ENCODE data around the gene HAGH.

The HAGH gene

DNA sequence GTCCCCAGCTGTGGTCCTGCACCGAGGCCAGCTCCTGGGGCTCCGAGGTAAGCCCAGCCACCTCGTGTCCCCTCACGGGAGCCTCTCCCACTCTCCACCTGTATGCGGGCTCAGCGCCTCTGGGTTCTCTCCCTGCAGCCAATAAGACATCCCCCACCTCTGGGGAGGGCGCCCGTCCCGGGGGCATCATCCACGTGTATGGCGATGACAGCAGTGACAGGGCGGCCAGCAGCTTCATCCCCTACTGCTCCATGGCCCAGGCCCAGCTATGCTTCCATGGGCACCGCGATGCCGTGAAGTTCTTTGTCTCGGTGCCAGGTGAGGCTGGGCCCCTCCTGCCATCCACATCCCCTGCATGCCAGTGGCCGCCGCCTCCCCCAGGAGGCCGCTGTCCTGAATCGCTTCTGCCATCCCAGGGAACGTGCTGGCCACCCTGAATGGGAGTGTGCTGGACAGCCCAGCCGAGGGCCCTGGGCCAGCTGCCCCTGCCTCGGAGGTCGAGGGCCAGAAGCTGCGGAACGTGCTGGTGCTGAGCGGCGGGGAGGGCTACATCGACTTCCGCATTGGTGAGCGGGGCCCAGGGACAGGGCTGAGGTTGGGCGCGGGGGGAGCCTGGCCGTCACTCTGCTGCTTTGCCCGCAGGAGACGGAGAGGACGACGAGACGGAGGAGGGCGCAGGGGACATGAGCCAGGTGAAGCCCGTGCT, 58.4 kb downstream of the HAGH start:
- H3K36me3 ChIP-seq (ENCODE audit: insufficient read depth, low read length) = peaks cover 39% of the 10 kb centered on the region
- no peak overlapping the region for H3K4me3 ChIP-seq (ENCODE audit: low read depth in 1 of 2, low read length in 2 of 2)

DNA sequence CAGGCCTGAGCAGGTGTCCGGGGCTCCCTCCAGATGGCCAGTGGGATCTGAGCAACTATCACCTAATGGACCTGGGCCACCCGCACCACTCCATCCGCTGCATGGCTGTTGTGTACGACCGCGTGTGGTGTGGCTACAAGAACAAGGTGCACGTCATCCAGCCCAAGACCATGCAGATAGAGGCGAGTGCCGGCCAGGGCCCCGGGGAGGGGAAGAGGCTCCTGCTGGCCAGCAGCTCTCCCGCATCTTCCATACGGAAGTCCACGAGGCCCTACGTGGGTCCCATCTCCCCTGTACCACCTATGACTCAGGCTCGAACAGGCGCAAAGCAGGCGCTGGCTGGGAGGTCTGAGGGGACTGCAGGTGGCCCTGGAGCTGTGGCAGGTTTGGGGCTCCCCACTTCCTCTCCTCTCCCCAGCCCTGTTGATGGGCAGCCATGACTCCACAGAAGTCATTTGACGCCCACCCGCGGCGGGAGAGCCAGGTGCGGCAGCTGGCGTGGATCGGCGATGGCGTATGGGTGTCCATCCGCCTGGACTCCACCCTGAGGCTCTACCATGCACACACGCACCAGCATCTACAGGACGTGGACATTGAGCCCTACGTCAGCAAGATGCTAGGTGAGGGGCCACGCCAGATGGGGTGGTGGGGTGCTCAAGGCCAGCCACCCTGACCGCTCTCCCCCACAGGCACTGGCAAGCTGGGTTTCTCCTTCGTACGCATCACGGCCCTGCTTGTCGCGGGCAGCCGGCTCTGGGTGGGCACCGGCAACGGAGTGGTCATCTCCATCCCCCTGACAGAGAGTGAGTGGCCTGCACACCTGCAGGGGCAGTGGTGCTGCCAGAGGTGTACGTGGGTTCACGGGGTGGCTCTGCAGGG, 59.3 kb downstream of the HAGH start:
- Histone ChIP-seq H3K4me1 (ENCODE audit: insufficient read depth, low read length) (peaks cover 16% of the 10 kb centered on the region), H3K27me3 (ENCODE audit: control insufficient read depth in 1 of 2, insufficient read depth in 2 of 2, low read length in 2 of 2) (no peaks in the 10 kb centered on the region), H3K4me3 (ENCODE audit: low read depth in 1 of 2, low read length in 2 of 2) (no peak overlapping the region), H3K36me3 (ENCODE audit: insufficient read depth, low read length) (peaks cover 45% of the 10 kb centered on the region), H3K27ac (ENCODE audit: low read depth, low read length) (no peak overlapping the region), H3K9me3 (ENCODE audit: low read length) (no peaks in the 10 kb centered on the region), H3K9ac (ENCODE audit: low read length) (no peak overlapping the region)

More for the DNA sequence above, 58.4 kb downstream of the HAGH start:
- H3K27me3 ChIP-seq (ENCODE audit: control insufficient read depth in 1 of 2, insufficient read depth in 2 of 2, low read length in 2 of 2) = no peaks in the 10 kb centered on the region
- peaks cover 16% of the 10 kb centered on the region for H3K4me1 ChIP-seq (ENCODE audit: insufficient read depth, low read length)
- no peak overlapping the region for H3K9ac ChIP-seq (ENCODE audit: low read length)
- H3K27ac ChIP-seq (ENCODE audit: low read depth, low read length) = no peak overlapping the region
- H3K9me3 ChIP-seq (ENCODE audit: low read length) = no peaks in the 10 kb centered on the region

DNA sequence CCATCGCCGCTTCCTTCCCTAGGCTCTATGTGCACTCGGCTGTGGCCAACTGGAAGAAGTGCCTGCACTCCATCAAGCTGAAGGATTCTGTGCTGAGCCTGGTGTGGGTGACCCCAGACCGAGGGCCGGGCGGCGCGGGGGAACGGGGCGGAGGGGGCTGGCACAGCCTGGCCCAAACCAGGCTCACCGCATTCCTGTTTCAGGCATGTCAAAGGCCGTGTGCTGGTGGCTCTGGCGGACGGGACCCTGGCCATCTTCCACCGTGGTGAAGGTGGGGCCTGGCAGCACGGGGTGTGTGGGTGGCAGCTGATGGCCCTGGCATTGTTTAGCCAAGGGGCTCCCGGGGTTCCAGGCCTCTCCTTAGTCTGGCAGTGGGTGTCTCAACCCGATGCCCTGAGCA, 59.9 kb downstream of the HAGH start:
- H3K36me3 ChIP-seq (ENCODE audit: insufficient read depth, low read length) = peaks cover 52% of the 10 kb centered on the region
- no peaks in the 10 kb centered on the region for H3K9me3 ChIP-seq (ENCODE audit: low read length)
- H3K27me3 ChIP-seq (ENCODE audit: control insufficient read depth in 1 of 2, insufficient read depth in 2 of 2, low read length in 2 of 2) = no peaks in the 10 kb centered on the region
- no peak overlapping the region for H3K4me3 ChIP-seq (ENCODE audit: low read depth in 1 of 2, low read length in 2 of 2)
- peaks cover 11% of the 10 kb centered on the region for H3K4me1 ChIP-seq (ENCODE audit: insufficient read depth, low read length)
- H3K27ac ChIP-seq (ENCODE audit: low read depth, low read length) = no peak overlapping the region
- H3K9ac ChIP-seq (ENCODE audit: low read length) = no peak overlapping the region

DNA sequence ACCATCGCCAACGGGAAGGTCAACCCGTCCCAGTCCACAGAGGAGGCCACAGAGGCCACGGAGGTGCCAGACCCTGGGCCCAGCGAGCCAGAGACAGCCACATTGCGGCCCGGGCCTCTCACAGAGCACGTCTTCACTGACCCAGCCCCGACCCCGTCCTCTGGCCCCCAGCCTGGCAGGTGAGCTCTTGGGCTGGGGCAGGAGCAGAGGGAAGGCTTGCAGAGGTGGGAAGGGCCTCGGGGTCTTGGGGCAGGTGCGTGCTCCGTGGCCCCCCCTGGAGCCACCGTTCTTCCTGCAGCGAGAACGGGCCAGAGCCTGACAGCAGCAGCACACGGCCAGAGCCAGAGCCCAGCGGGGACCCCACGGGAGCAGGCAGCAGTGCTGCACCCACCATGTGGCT, 60.4 kb downstream of the HAGH start:
- Histone ChIP-seq H3K9ac (ENCODE audit: low read length) (no peak overlapping the region), H3K36me3 (ENCODE audit: insufficient read depth, low read length) (peaks cover 53% of the 10 kb centered on the region), H3K27ac (ENCODE audit: low read depth, low read length) (no peak overlapping the region), H3K9me3 (ENCODE audit: low read length) (no peaks in the 10 kb centered on the region), H3K4me3 (ENCODE audit: low read depth in 1 of 2, low read length in 2 of 2) (no peak overlapping the region), H3K27me3 (ENCODE audit: control insufficient read depth in 1 of 2, insufficient read depth in 2 of 2, low read length in 2 of 2) (no peaks in the 10 kb centered on the region), H3K4me1 (ENCODE audit: insufficient read depth, low read length) (peaks cover 11% of the 10 kb centered on the region)

DNA sequence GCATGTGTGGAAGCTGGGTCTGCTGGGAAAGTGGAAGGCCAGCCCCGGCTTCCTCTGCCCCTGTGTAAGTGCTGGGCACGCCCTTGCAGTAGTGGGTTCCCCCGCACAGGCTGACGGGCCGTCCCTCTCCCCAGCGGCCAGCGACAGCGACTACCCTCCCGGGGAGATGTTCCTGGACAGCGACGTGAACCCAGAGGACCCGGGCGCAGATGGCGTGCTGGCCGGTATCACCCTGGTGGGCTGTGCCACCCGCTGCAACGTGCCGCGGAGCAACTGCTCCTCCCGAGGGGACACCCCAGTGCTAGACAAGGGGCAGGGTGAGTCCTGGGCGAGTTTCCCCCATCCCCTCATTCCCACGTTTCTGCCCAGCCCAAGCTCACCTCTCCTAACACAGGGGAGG, 60.8 kb downstream of the HAGH start:
- H3K4me1 ChIP-seq (ENCODE audit: insufficient read depth, low read length) = peaks cover 11% of the 10 kb centered on the region
- H3K9me3 ChIP-seq (ENCODE audit: low read length) = no peaks in the 10 kb centered on the region
- no peak overlapping the region for H3K27ac ChIP-seq (ENCODE audit: low read depth, low read length)
- H3K36me3 ChIP-seq (ENCODE audit: insufficient read depth, low read length) = peaks cover 58% of the 10 kb centered on the region
- H3K27me3 ChIP-seq (ENCODE audit: control insufficient read depth in 1 of 2, insufficient read depth in 2 of 2, low read length in 2 of 2) = no peaks in the 10 kb centered on the region
- H3K9ac ChIP-seq (ENCODE audit: low read length) = no peak overlapping the region
- H3K4me3 ChIP-seq (ENCODE audit: low read depth in 1 of 2, low read length in 2 of 2) = no peak overlapping the region

DNA sequence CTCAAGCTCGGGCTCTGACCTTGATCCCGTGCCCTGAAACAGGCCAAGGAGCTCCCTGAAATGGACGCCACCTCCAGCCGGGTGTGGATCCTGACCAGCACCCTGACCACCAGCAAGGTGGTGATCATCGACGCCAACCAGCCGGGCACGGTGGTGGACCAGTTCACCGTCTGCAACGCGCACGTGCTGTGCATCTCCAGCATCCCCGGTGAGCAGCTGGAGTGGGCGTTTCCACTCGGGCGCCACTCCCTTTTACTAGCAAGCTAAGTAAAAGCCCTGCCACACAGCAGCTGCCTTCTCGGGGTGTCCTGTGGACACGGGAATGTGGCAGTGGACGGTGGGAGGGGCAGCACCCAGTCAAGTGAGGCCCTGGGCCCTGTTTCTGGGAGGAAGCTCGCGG, 61.7 kb downstream of the HAGH start:
- Histone ChIP-seq H3K27me3 (ENCODE audit: control insufficient read depth in 1 of 2, insufficient read depth in 2 of 2, low read length in 2 of 2) (no peaks in the 10 kb centered on the region), H3K4me3 (ENCODE audit: low read depth in 1 of 2, low read length in 2 of 2) (no peak overlapping the region), H3K4me1 (ENCODE audit: insufficient read depth, low read length) (peaks cover 5% of the 10 kb centered on the region), H3K36me3 (ENCODE audit: insufficient read depth, low read length) (peaks cover 66% of the 10 kb centered on the region), H3K27ac (ENCODE audit: low read depth, low read length) (no peak overlapping the region), H3K9ac (ENCODE audit: low read length) (no peak overlapping the region), H3K9me3 (ENCODE audit: low read length) (no peaks in the 10 kb centered on the region)

DNA sequence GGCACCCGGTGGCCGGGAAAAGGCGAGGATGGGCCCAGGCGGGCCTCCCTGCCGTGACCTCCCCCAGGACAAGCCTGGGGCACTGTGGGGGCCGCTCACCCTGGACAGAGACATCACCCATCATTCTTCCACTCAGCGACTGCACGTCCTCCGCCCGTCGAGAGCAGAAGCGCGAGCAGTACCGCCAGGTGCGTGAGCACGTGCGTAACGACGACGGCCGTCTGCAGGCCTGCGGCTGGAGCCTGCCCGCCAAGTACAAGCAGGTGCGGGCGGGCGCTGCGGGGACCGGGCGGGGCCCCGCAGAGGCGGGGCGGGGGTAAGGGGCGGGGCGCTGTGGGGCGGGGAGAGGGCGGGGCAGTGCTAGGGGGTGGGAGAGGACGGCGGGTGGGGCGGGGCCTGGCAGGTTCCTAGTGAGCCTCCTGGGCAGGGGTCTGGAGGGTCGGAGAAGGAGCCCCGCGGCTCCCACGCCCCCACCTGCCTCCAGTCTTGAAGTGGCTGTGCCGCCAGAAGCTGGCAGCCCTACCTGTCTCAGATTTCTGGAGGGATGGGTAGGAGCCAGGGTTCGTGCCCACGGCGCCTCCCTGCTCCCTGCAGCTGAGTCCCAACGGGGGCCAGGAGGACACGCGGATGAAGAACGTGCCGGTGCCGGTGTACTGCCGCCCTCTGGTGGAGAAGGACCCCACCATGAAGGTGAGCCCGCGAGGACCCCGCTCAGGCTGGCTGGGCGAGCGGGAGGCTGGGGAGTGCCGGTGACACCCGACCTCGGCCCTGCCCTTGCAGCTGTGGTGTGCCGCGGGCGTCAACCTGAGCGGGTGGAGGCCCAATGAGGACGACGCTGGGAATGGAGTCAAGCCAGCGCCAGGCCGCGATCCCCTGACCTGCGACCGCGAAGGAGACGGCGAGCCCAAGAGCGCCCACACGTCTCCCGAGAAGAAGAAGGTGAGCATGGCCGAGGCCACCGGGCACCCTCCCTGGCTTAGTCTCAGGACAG, 62.8 kb downstream of the HAGH start:
- H3K9me3 ChIP-seq (ENCODE audit: low read length) = no peaks in the 10 kb centered on the region
- H3K9ac ChIP-seq (ENCODE audit: low read length) = no peak overlapping the region
- no peaks in the 10 kb centered on the region for H3K4me1 ChIP-seq (ENCODE audit: insufficient read depth, low read length)
- H3K27ac ChIP-seq (ENCODE audit: low read depth, low read length) = no peak overlapping the region
- H3K4me3 ChIP-seq (ENCODE audit: low read depth in 1 of 2, low read length in 2 of 2) = no peak overlapping the region
- H3K36me3 ChIP-seq (ENCODE audit: insufficient read depth, low read length) = peaks cover 70% of the 10 kb centered on the region
- no peaks in the 10 kb centered on the region for H3K27me3 ChIP-seq (ENCODE audit: control insufficient read depth in 1 of 2, insufficient read depth in 2 of 2, low read length in 2 of 2)

DNA sequence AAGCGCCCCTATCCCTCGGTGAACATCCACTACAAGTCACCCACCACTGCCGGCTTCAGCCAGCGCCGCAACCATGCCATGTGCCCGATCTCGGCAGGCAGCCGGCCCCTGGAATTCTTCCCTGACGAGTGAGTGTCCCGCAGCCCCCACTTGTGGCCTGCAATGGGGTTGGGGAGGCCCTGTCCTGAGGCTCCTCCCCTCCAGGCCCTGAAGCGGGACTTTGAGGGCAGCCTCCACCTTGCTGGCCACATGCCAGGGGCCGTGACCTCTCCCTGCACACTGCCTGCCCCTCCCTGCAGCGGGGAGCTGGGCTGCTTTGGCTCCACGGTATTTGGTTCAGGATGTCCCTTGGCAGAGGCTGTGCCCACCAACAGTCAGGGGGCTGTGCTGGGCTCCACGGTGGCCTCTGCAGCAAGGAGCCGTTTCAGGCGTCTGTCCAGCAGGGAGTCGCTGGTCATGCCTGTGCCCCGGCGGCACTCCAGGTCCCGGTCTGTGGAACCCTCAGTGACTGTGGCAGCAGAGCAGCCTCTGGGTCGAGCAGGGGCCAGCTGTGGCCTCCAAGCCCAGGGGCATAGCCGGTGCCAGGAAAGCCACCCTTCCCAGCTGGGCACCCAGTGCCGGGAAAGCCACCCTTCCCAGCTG, 63.6 kb downstream of the HAGH start:
- Histone ChIP-seq H3K27ac (ENCODE audit: low read depth, low read length) (no peak overlapping the region), H3K36me3 (ENCODE audit: insufficient read depth, low read length) (peaks cover 68% of the 10 kb centered on the region), H3K4me3 (ENCODE audit: low read depth in 1 of 2, low read length in 2 of 2) (no peak overlapping the region), H3K4me1 (ENCODE audit: insufficient read depth, low read length) (no peaks in the 10 kb centered on the region), H3K27me3 (ENCODE audit: control insufficient read depth in 1 of 2, insufficient read depth in 2 of 2, low read length in 2 of 2) (no peaks in the 10 kb centered on the region), H3K9me3 (ENCODE audit: low read length) (no peaks in the 10 kb centered on the region), H3K9ac (ENCODE audit: low read length) (no peak overlapping the region)

DNA sequence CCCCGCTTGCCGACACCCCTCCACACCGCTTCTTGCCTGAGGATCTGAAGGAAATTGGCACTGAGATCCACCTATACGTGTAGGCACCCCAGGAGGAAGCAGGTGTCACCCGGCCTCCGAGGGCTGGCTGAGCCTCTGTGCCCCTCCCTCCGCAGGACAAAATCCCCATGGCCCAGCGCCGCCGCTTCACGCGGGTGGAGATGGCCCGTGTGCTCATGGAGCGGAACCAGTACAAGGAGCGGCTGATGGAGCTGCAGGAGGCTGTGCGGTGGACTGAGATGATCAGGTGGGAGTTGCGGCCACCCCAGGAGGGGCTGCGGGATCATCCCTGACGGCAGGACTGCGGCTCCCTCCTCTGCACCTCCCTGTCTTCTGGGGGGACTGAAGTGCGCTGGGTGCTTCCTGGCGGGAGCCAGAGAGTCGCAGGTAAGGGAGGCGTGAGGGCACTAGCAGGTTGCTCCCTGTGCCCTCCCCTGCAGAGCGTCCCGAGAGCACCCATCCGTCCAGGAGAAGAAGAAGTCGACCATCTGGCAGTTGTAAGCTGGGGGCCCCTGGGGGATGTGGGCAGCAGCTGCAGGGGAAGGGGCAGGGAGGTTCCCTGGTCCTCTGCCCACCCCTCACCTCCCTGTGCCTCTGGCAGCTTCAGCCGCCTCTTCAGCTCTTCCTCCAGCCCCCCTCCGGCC, 64.3 kb downstream of the HAGH start:
- Histone ChIP-seq H3K4me1 (ENCODE audit: insufficient read depth, low read length) (no peaks in the 10 kb centered on the region), H3K27ac (ENCODE audit: low read depth, low read length) (no peak overlapping the region), H3K9ac (ENCODE audit: low read length) (no peak overlapping the region), H3K4me3 (ENCODE audit: low read depth in 1 of 2, low read length in 2 of 2) (no peak overlapping the region), H3K36me3 (ENCODE audit: insufficient read depth, low read length) (peaks cover 61% of the 10 kb centered on the region), H3K27me3 (ENCODE audit: control insufficient read depth in 1 of 2, insufficient read depth in 2 of 2, low read length in 2 of 2) (no peaks in the 10 kb centered on the region), H3K9me3 (ENCODE audit: low read length) (no peaks in the 10 kb centered on the region)

DNA sequence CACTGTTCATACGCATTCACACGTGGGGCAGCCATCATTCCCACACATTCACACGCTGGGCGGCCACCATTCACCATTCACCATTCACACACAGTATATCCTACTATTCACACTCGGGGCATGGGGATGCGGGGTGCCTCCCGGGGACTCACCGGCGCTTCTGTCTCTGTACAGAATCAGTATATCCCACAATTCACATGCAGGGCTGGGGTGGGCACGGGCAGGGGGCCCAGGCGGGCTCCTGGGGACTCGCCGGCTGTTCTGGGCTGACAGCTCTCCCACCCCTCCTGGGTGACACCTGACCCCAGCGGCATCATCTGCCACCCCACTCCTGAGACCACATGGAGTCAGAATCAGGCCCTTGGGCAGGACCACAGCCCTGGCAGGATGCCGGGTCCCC, 64.9 kb downstream of the HAGH start:
- H3K9ac ChIP-seq (ENCODE audit: low read length) = no peak overlapping the region
- H3K4me1 ChIP-seq (ENCODE audit: insufficient read depth, low read length) = no peaks in the 10 kb centered on the region
- H3K27ac ChIP-seq (ENCODE audit: low read depth, low read length) = no peak overlapping the region
- no peaks in the 10 kb centered on the region for H3K9me3 ChIP-seq (ENCODE audit: low read length)
- H3K4me3 ChIP-seq (ENCODE audit: low read depth in 1 of 2, low read length in 2 of 2) = no peak overlapping the region
- no peaks in the 10 kb centered on the region for H3K27me3 ChIP-seq (ENCODE audit: control insufficient read depth in 1 of 2, insufficient read depth in 2 of 2, low read length in 2 of 2)
- H3K36me3 ChIP-seq (ENCODE audit: insufficient read depth, low read length) = peaks cover 56% of the 10 kb centered on the region
